Esophagus squamous epithelium (tissue), 5 donors: Measurements from ENCODE around the gene ZNF106. TPM values are rescaled to one million over a fixed set of nuclear protein-coding genes. Genes with fewer than 3 reads are reported as not detected.

ENCODE experiments used
- DNase-seq: peaks from one replicate; lab custom pipeline; 2025; lab: John Stamatoyannopoulos, UW
- H3K27ac ChIP-seq, 4 donors: fragments of 200-600 bp; sonication (generic); one replicate each; pipeline ENCODE4 v1.5.1; 2016 to 2019; ENCODE audit warnings: mild to moderate bottlenecking in 1 of 4
- H3K27me3 ChIP-seq, 4 donors: fragments of 200-600 bp; sonication (generic); 1 replicate in 3 of 4; 2 replicates in 1 of 4; pipeline versions ENCODE4 v1.5.1 to v1.6.0; 2017 to 2021; ENCODE audit warnings: antibody characterized with exemption in 1 of 4
- H3K36me3 ChIP-seq, 3 donors: fragments of 200-600 bp; sonication (generic); one replicate each; pipeline ENCODE4 v1.5.1; 2016 to 2019
- H3K4me1 ChIP-seq, 3 donors: fragments of 200-600 bp; sonication (generic); one replicate each; pipeline ENCODE4 v1.5.1; 2017 to 2019
- H3K4me3 ChIP-seq, 4 donors: fragments of 200-600 bp; sonication (generic); 1 replicate in 3 of 4; 2 replicates in 1 of 4; pipeline ENCODE4 v1.5.1; 2016 to 2019; ENCODE audit warnings: mild to moderate bottlenecking in 2 of 4, moderate library complexity in 1 of 4
- H3K9me3 ChIP-seq, 3 donors: fragments of 200-600 bp; sonication (generic); one replicate each; pipeline ENCODE4 v1.5.1; 2016 to 2019
- POLR2A ChIP-seq, 4 donors: fragments of 450-650 bp; IDR thresholded peaks; one replicate each; pipeline ENCODE4 v1.6.1; 2017; ENCODE audit warnings: antibody characterized with exemption in 4 of 4, mild to moderate bottlenecking in 4 of 4, moderate library complexity in 3 of 4
- WGBS, 2 donors: methylation state at CpG; one replicate each; pipeline ENCODE4 v1.1.5; 2018; 5-methylcytosine and 5-hydroxymethylcytosine counted together
- intact Hi-C: fragments of 100-400 bp; cut with DNase I; formaldehyde crosslinking; loops from one replicate; pipeline ENCODE4 v1.15.0; 2022
- total RNA-seq, 4 donors: library from RNA; depleted of rRNA; stranded (reverse); fragments of >200 nt; gene quantifications; one replicate each; pipeline ENCODE4 v1.1.0, GENCODE V29; 2016
- TF ChIP-seq, protein P1 (sequence below), 6 experiments: fragments of 450-650 bp in 4 of 6; fragments of 200-600 bp in 2 of 6; sonication (generic) in 2 of 6; IDR thresholded peaks; one replicate each; pipeline ENCODE4 v1.5.1; 2016 to 2019; ENCODE audit warnings: antibody characterized with exemption in 6 of 6, mild to moderate bottlenecking in 4 of 6, moderate library complexity in 4 of 6
- donor health status: DM: yes; HTN: yes; CAD: no.

Gene ZNF106
- total RNA-seq, 4 donors from 2014 or later, result 16.0 to 65.0 (median 33.8) TPM

DNA sequence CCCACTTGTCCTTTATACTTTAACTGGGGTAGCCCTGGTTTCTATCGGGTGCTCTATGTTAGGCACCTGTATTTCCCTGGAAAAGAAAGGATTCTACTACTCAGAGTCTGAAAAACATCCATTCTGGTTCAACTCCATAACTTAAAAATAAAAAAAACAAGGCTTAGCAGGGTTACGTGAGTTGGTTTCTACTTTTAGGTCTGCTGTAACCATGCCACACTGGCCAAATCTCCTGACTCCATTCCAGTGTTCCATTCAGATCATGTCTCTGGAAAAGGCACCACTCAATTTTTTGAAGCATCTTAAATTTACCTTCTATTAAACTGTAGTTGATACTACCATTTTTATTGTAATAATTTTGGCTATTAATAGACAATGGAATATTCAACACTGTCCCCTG is 69.6 kb downstream of the ZNF106 start:
- H3K9me3 ChIP-seq, result no peaks in the 10 kb centered on the region
- intact Hi-C loops, result no loop called here
- WGBS, 2 donors, result 92 to 93% methylated on average over 2 of the region's 2 CpGs
- no peaks in the 10 kb centered on the region for H3K4me1 ChIP-seq
- no peak overlapping the region for H3K4me3 ChIP-seq
- TF ChIP-seq, protein P1, sequence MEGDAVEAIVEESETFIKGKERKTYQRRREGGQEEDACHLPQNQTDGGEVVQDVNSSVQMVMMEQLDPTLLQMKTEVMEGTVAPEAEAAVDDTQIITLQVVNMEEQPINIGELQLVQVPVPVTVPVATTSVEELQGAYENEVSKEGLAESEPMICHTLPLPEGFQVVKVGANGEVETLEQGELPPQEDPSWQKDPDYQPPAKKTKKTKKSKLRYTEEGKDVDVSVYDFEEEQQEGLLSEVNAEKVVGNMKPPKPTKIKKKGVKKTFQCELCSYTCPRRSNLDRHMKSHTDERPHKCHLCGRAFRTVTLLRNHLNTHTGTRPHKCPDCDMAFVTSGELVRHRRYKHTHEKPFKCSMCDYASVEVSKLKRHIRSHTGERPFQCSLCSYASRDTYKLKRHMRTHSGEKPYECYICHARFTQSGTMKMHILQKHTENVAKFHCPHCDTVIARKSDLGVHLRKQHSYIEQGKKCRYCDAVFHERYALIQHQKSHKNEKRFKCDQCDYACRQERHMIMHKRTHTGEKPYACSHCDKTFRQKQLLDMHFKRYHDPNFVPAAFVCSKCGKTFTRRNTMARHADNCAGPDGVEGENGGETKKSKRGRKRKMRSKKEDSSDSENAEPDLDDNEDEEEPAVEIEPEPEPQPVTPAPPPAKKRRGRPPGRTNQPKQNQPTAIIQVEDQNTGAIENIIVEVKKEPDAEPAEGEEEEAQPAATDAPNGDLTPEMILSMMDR (IDR thresholded peaks at IDR 0.05), result no peak
- TF ChIP-seq POLR2A (IDR thresholded peaks at IDR 0.05), result no peak
- H3K27me3 ChIP-seq, result no peaks in the 10 kb centered on the region
- no peak for DNase-seq
- peaks cover 13 to 100% (median 38%) of the 10 kb centered on the region in 3 donors for H3K36me3 ChIP-seq
- no peak overlapping the region for H3K27ac ChIP-seq

DNA sequence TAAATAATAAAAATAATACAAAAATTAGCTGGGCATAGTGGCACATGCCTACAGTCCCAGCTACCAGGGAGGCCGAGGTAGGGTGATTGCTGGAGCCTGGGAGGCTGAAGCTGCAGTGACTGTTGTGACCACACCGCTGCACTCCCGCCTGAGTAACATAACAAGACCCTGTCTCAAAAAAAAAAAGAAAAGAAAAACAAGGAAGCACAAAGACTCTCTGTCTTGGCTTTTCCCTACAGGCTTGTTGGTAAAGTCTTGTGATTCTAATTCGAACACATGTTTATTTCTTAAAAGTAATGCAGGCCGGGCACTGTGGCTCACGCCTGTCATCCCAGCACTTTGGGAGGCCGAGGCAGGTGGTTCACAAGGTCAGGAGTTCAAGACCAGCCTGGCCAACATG is 71.6 kb downstream of the ZNF106 start:
- DNase-seq, result no peak
- TF ChIP-seq, protein P1 (IDR thresholded peaks at IDR 0.05), result no peak
- no peak for TF ChIP-seq POLR2A (IDR thresholded peaks at IDR 0.05)
- Histone ChIP-seq H3K27me3 (no peaks in the 10 kb centered on the region), H3K4me1 (peaks cover 0 to 3% (median 0%) of the 10 kb centered on the region in 3 donors), H3K27ac (no peak overlapping the region), H3K4me3 (no peak overlapping the region), H3K9me3 (no peaks in the 10 kb centered on the region), H3K36me3 (peaks cover 13 to 100% (median 42%) of the 10 kb centered on the region in 3 donors)
- 85% methylated on average over 7 of the region's 7 CpGs for WGBS, 2 donors
- intact Hi-C loops, result no loop called here

DNA sequence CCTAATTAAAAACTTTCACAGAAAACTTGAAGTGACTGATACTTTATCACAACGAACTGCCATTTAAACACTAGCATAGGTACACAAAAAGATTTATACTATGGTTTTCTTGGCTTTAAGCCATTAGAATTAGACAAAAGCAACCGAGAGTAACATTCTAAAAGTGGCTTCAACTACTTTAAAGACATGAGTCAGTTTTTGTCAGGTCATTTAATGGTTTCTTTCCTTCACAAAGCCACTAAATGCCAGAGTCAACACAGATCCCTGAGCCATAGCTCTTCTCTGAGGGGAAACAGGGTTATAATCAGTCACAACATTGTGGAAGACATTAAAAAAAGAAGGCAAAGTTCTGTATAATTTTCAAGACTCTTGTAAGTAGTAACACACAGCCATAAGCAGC is 77.0 kb downstream of the ZNF106 start:
- Histone ChIP-seq H3K9me3 (no peaks in the 10 kb centered on the region), H3K27me3 (no peaks in the 10 kb centered on the region), H3K4me3 (no peak overlapping the region), H3K4me1 (peaks cover 0 to 11% (median 5%) of the 10 kb centered on the region in 3 donors), H3K27ac (peak overlapping the region in 1 of 4 donors; percentile 16), H3K36me3 (peaks cover 15 to 92% (median 34%) of the 10 kb centered on the region in 3 donors)
- intact Hi-C loops, result no loop called here
- TF ChIP-seq, protein P1 (IDR thresholded peaks at IDR 0.05), result no peak
- no peak for TF ChIP-seq POLR2A (IDR thresholded peaks at IDR 0.05)
- DNase-seq, result no peak
- WGBS, 2 donors, result 30 to 37% methylated on average over 2 of the region's 2 CpGs

DNA sequence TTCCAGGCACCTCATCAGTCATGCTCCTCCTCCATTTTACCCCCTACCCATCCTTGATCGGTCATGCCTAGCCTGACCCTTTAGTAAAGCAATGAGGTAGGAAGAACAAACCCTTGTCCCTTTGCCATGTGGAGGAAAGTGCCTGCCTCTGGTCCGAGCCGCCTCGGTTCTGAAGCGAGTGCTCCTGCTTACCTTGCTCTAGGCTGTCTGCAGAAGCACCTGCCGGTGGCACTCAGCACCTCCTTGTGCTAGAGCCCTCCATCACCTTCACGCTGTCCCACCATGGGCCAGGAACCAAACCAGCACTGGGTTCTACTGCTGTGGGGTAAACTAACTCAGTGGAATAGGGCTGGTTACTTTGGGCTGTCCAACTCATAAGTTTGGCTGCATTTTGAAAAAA is 79.1 kb downstream of the ZNF106 start:
- no peaks in the 10 kb centered on the region for H3K9me3 ChIP-seq
- DNase-seq, result no peak
- peaks cover 0 to 11% (median 5%) of the 10 kb centered on the region in 3 donors for H3K4me1 ChIP-seq
- intact Hi-C loops, result no loop called here
- peaks cover 15 to 71% (median 26%) of the 10 kb centered on the region in 3 donors for H3K36me3 ChIP-seq
- TF ChIP-seq, protein P1 (IDR thresholded peaks at IDR 0.05), result no peak
- TF ChIP-seq POLR2A (IDR thresholded peaks at IDR 0.05), result no peak
- no peak overlapping the region for H3K4me3 ChIP-seq
- WGBS, 2 donors, result 97% methylated on average over 6 to 7 of the region's 7 CpGs
- no peak overlapping the region for H3K27ac ChIP-seq
- no peaks in the 10 kb centered on the region for H3K27me3 ChIP-seq

DNA sequence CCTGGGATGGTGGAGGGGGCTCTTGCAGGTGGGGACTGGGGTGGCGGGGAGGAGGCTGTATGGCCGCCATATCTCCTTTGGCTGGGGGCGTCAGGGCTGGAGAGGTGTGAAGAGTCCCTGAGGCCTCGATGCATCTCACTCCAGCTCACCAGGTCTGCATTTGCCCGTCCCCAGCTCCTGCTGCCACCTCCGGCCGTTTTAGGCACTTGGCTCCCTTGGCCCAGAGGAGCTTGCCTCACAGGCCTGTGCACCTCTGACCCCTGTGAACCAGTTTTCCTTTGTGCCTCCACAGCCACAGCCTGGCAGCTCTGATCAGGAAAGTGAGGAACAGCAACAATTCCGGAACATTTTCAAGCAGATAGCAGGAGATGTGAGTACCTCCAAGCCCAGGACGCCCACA is 81.9 kb downstream of the ZNF106 start:
- WGBS, 2 donors, result 78% methylated on average over 5 of the region's 9 CpGs; no CpG with 5 or more reads in 1 of the 2 donors
- Histone ChIP-seq H3K9me3 (no peaks in the 10 kb centered on the region), H3K4me3 (no peak overlapping the region), H3K27me3 (no peaks in the 10 kb centered on the region), H3K27ac (no peak overlapping the region), H3K36me3 (peaks cover 10 to 48% (median 15%) of the 10 kb centered on the region in 3 donors), H3K4me1 (peaks cover 1 to 16% (median 9%) of the 10 kb centered on the region in 3 donors)
- intact Hi-C loops, result no loop called here
- no peak for DNase-seq
- TF ChIP-seq POLR2A (IDR thresholded peaks at IDR 0.05), result no peak
- TF ChIP-seq, protein P1 (IDR thresholded peaks at IDR 0.05), result no peak
